Adrenal gland (tissue), 5 donors: ENCODE data around the gene KRTAP9-3.
"Not testable (repeated sequence)": the region's sequence is repeated elsewhere in the genome, so short reads cannot be mapped to it uniquely, and the experiment has no call there.

Source experiments
- CTCF ChIP-seq, 6 experiments: fragments of 450-650 bp in 4 of 6; fragments of 200-600 bp in 2 of 6; sonication (generic) in 1 of 6; IDR thresholded peaks; 1 replicate in 5 of 6; 2 replicates in 1 of 6; pipeline versions ENCODE4 v1.5.1 to v1.8.0; 2016 to 2021; ENCODE audit warnings: antibody characterized with exemption in 6 of 6, mild to moderate bottlenecking in 2 of 6, moderate library complexity in 1 of 6
- POLR2A ChIP-seq, 2 donors: fragments of 450-650 bp; IDR thresholded peaks; one replicate each; pipeline ENCODE4 v1.6.1; 2017; ENCODE audit warnings: antibody characterized with exemption in 2 of 2, mild to moderate bottlenecking in 2 of 2, moderate library complexity in 1 of 2
- donor health status: DM: no; HTN: no; CAD: no.

DNA sequence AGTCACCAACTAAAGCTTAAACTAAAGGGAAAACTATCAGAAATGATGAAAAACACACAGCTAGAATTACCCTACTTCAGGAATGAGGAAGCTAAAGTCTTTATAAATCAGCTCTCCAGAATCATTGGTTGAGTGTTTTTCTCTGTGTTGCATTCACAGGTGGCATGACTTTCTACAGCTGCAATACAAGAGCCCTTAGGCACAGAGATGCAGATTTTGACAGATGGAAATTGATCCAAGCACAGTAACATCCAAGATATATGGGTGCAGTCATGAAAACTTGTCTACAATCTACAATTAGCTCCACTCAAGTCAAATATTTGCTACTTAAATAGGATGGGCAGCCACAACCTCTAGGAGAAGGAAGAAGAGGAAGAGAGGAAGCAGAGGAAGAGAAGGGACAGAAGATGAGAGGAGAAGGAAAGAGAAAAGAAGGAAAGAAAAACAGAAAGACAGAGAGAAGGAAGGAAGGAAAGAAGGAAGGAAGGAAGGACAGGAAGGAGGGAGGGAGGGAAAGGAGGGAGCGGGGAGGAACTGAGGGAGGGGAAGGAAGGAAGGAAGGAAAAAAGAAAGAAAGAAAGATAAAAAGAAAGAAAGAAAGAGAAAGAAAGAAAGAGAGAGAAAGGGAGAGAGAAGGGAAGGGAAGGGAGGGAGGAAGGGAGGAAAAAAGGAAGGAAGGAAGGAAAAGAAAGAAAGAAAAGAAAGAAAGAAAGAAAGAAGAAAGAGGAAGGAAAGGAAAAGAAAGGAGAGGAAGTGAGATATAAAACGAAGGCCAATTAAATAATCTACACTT is 14.9 kb downstream of the KRTAP9-3 start:
- not testable (repeated sequence) for TF ChIP-seq CTCF, POLR2A (IDR thresholded peaks at IDR 0.05)
